ENCODE measurements around the gene ZNF662.

- no peak for TF ChIP-seq CSRNP3 (CRISPR knock-in tag; IDR thresholded peaks at IDR 0.05)
- TF ChIP-seq SNAI2 (CRISPR knock-in tag; IDR thresholded peaks at IDR 0.05) = no peak
- no peak for TF ChIP-seq ZNF70 (CRISPR knock-in tag; IDR thresholded peaks at IDR 0.05)
- no peak for TF ChIP-seq ZC3H10 (CRISPR knock-in tag; IDR thresholded peaks at IDR 0.05)
- no peak for TF ChIP-seq ESRRG (CRISPR knock-in tag; IDR thresholded peaks at IDR 0.05)
- TF ChIP-seq PATZ1 (CRISPR knock-in tag; IDR thresholded peaks at IDR 0.05; ENCODE audit: borderline replicate concordance) = no peak
Measured at GRCh38 chr3:42936157-42936981, 30.4 kb downstream of the ZNF662 start.

Data from SK-N-SH treated with all-trans-retinoic acid at 6 μM for 48 hours (cell line).